Measurements from ENCODE around the gene SQSTM1.

The SQSTM1 gene

DNA sequence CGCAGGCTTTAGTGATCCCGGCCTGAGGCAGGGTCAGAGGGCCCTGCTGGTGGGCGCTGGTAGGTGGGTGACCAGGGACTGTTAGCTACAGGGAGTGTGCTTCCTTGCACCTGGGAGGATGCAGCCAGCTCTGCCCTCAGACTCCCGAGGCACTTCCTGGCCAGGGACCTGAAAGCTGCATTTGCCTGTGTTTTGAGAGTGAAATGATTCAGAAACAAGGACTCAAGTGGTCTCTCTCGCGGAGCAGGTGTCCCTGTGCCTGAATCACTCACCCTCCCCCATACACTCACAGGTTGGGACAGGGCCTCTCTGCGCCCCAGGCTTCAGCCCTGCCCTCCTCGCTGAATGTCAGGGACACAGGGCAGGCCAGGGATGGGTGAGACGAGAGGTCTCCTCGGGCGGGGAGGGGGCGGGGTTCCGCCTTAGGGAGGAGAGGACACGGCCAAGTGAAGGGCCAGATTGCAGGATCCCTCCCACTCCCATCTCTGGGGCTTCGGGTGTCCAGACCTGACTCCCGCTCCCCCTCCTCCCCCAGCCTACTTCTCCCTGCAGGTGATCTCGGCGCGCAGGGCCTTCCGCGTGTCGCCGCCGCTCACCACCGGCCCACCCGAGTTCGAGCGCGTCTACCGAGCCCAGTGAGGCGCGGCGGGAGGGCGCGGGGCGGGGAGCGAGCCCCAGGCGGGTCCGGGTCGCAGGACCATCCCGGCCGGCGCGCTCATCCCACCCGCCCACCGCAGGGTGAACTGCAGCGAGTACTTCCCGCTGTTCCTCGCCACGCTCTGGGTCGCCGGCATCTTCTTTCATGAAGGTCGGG is 25.4 kb upstream of the SQSTM1 start:
- no peak for DNase-seq

DNA sequence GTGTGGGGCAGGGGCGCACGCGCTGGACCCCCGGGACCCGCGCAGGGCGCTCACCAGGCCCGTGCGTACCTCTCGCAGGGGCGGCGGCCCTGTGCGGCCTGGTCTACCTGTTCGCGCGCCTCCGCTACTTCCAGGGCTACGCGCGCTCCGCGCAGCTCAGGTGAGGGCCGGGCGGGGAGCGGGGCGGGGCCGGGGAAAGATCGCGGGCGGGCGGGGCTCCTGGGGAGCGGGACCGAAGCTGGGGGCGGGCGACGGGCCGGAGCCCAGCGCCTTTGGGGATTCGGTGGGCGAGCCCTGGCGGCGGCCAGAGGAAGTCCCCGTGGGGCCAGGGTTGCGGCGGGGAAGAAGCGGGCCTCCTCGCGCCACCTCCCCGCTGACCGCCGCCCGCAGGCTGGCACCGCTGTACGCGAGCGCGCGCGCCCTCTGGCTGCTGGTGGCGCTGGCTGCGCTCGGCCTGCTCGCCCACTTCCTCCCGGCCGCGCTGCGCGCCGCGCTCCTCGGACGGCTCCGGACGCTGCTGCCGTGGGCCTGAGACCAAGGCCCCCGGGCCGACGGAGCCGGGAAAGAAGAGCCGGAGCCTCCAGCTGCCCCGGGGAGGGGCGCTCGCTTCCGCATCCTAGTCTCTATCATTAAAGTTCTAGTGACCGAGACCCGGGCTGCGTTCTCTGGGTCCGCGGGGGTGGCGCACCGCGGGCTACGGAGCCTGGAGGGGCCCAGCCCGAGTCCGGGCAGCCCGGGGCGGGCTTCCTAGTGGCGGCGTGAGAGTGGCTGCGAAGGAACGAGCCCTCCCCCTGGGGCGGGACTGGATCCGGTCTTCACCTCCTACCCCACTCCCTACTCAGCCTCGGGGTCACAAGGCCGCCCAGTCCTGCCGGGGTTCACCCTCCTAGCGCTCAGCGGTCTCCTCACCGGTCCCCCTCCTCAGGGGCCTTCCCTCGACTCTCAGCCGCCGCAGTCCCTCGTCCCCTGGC is 24.6 kb upstream of the SQSTM1 start:
- DNase-seq = peak; percentile 85

DNA sequence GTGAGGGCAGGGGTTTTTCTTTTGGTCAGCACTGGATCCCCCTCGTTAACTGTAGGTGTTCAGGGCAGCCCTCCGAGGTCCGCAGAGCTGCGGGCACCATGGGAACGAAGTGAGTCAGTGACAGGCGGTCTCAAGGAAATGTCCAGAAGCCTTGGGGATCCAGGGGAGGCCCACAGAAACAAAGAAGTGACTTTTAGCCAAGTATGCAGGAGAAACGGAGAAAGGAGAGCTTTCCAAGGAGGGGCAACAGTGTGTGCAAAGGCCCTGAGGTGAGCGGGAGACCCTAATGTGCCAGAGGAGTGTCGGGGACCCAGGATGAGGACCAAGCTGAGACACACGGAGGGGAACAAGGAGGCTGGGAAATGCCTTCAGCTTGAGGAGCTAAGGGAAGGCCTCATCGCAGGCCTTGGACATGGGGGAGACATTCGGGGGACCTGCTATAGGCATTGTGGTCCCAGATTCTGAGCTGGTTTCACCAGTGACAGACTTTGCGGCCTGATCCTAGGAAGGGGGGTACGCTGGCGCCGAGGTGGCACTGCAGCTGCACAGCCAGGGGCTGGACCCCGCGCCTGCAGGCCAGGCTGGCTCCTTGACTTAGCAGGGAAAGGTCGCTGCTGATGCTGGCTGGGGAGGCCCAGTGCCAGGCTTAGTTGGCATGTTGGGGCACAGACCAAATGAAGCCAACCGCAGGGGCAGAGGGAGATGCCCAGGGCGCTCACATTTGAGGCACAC is 23.7 kb upstream of the SQSTM1 start:
- no peak for DNase-seq

DNA sequence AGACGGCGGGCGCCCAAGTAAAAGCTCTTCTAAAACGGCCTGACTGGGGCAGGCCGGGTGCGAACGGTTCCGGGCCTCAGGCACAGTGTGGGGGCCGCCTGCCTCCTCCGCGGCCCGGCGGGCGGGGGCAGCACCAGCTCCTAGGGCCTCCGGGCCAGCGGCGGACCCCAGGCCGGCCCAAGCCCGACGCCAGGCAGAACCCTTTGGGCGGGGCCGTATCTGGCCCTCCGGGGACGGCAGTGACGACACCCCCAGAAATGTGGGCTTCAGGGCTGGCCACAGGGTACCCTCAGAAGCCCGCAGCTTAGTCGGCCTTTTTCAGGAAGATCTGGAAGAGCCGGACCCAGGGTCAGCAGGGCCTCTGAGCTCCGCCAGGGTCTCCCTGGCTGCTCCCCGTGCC is 23.0 kb upstream of the SQSTM1 start:
- DNase-seq = no peak

DNA sequence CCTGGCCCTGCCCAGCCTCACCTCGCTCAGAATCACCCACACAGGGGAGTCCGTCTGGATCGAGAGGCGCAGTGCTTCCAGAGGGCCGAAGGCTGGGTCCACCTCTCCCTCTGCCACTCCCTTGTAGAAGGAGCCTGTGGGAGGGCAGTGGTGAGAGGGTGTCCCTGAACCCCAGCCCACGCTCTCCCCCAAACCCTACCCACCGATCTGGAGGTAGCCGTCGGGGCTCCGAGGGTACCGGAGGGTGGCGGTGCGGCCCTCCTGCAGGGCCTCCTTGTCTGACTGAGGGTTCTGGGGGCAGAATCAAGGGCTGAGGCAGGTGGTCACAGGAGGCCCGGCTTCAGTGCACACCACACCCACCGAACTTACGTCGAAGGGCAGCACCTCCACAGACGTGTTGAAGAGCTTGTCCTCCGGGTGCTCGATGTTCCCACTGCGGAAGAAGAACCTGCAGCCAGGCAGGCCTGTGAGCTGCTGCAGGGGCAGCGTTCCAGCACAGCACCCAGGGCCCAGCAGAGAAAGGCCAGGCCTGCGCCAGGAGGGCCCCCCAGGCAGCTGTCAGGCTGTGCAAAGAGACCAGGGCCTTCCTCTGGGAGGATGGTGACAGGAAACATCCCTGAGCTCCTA is 22.4 kb upstream of the SQSTM1 start:
- no peak for DNase-seq

DNA sequence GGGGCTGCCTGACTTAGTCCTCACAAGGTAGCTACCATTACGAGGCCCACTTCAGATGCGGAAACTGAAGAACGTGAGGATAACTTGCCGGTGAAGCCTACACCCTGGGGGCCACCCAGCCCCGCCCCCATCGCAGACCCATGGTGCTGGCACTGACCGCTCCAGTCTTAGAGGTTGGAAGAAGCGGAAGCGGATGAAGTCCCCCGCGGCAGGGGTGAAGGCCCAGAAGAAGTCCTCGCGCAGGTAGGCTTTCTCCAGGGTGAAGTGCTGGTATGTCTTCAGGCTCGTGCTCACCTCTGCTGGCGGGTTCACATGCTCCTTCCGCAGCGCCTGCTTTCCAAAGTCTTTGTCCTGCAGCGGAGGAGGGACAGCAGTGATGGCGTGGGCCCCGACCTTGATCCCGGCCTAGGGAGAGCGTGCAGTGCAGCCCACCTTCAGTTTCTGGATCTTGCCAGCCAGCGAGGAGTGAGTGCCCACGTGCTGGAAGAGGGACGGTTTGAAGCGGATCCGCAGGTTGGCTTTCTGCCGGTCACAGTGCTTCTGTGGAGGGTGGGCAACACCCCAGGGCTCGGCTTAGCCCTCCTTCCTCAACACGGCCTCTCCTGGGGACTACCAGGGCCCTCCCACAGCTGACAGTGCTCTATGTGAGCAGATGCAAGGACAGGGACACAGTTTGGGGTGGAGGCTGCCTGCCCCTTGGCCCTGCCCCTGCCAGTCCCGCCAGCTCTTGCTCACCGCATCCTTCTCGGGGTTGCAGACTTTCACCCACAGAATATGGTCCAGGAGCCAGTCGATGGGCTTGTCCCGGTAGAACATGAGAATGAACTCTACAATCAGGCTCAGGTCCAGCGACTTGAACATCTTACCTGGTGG is 21.7 kb upstream of the SQSTM1 start:
- DNase-seq = peak; percentile 45

DNA sequence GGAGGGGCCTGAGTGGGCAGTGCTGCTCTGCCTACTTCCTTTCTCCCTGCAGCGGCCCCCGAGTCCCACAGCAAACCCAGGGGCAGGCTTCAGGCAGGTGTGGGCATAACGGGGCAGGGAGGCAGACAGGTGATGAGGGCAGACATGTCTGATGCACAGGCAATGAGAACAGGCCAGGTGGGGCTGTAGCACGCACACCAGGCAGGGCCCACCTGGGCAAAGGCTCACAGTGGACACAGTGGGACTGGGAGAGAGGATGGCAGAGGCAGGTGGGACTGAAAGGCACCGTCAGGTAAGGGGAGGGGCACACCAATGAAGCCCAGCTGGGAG is 21.1 kb upstream of the SQSTM1 start:
- DNase-seq = no peak

DNA sequence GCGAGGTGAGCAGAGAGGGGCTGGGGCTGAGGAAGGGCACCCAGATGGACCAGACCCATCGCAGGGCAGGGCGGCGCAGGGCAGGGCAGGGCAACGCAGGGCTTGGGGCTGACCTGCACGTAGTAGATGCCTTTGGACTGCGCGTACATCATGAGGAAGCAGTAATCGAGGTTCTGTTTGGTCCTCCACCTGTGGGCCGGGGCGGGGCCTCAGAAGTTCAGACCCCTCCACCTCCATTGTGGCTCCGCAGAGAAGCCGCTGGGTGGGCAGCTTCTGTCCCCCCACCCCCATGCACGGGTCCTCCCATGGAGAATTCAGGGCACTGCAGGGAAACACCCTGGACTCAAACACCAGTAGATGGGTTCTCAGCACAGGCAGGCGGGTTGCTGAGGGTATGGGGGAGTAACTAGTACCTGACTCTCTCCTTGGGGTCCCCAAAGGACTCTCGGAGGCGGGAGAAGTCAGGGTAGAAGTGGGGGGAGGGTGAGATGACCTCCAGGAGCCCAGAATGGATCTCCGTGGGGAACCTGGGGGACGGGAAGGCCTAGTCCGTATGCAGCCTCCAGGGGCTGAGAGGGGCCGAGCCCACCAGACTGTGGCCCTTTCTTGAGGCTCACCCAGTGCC is 20.5 kb upstream of the SQSTM1 start:
- no peak for DNase-seq

DNA sequence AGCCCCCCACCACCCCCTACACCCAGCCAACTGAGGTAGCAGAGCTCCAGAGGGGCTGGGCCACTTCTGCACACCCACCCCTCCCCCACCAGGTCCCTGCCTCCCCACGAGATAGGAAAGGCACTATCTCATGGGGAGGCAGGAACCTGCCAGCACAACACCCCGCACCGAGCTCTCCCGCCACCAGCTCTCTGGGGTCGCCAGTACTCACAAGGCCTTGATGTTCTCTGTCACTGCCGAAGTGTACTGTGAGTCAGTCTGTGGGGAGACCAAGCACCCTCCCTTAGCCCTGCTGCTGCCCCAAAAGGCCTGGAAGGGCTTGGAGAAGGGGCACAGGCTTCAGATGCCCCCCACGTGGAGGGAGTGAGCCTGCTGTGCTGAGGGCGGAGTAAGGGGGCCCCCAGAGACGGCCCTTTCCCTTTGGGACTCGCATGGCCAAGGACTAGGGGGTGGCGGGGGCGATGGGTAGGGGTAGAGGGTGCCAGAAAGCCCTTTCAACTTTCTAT is 20.0 kb upstream of the SQSTM1 start:
- DNase-seq = no peak

DNA sequence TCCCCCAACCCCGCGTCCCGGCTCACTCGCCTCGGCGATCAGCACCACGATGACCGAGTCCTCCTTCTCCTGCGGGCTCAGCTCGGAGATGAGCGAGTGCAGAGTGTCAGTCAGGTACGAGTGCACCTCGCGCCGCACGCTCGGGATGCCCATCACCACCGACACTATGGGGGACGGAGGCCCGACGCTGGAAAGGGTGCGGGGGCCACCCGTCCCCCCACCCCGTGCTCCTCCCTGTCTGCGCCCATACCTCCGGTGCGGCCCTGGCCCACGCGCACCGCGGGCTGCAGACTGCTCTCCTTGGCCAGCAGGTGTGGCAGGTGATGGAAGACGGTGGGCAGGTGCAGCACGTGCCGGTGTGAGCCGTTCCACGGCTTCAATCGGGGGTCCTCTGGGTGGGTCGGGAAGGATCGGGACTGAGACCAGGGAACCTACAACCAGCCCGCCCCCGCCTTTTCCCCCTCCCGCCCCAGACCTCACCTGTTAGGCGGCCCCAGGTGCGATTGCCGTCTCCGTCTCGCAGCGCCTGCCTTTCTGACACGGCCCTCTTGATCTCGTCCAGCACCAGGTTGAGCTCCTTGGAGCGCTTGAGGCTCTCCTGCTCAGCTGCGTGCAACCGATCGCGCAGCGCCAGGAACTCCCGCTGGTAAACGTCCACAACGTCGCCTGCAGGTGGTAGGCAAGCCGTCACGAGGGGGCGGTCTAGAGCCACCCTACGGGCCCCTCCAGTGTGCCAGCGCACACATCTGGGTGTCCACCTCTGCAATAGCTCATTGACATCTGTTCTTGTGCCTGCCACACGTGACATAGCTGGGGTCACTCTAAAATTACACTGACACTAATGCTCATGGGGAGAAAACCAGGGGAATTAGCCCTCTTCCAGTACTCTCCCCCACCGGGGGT is 19.1 kb upstream of the SQSTM1 start:
- DNase-seq = peak; percentile 73

DNA sequence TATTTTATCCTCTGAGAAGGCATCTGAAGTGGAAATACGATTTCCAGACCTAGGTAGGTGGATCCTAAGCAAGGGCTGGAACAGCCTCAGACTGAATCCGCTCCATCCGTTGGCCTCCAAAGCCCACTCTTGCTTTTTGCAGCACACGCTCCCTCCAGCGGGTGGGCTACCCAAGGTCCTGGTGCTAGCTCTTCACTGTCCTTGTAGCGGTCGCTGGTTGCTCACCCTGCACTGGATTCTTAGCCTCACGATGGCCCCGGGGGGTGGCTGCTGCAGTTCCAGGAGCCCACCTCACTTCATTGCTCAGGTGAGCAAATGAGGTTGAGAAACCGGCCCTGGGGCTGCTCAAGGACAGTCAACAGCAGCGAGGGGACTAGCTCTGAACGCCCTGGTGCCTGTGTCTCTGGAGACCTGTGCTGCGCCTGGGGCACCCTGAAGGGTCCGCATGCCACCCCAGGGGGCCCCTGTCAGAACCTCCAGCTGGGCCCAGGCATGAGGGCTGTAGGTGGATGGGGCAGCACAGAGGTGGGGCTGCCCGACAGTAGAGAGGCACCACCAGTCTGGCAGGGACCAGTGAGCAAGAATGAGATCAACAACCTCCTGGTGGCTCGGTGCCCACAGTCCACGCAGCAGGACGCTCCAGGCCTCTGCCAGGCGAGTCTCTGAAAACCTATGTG is 18.4 kb upstream of the SQSTM1 start:
- DNase-seq = no peak

DNA sequence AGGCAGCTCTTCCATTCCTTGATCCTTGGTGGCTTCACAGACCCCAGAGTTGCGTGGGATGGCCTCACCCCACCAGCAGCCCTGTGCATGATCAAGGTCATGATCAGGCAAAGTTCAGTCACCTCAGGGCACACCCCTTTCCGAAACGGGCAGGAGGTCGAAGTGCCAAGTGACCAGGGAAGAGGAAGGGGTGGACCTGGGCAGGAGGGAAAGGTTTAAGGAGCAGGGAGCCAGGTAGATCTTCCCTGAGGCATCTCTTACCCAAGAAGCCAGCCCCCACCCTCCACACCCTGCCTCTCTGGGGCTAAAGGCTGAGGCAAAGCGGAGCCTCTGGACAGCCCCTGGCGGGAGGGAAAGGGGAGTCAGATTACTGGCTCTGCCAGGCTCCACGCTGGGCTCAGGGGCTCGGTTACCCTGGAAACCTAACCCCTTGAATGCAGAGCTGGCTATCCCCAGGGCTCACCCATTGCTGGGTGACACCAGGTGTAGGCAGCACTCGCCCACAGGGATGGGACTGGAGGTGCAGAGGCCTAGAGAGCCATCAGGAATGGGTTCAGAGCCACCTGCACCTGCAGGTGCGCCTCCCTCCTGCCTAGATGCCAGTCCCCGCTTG is 17.6 kb upstream of the SQSTM1 start:
- no peak for DNase-seq

DNA sequence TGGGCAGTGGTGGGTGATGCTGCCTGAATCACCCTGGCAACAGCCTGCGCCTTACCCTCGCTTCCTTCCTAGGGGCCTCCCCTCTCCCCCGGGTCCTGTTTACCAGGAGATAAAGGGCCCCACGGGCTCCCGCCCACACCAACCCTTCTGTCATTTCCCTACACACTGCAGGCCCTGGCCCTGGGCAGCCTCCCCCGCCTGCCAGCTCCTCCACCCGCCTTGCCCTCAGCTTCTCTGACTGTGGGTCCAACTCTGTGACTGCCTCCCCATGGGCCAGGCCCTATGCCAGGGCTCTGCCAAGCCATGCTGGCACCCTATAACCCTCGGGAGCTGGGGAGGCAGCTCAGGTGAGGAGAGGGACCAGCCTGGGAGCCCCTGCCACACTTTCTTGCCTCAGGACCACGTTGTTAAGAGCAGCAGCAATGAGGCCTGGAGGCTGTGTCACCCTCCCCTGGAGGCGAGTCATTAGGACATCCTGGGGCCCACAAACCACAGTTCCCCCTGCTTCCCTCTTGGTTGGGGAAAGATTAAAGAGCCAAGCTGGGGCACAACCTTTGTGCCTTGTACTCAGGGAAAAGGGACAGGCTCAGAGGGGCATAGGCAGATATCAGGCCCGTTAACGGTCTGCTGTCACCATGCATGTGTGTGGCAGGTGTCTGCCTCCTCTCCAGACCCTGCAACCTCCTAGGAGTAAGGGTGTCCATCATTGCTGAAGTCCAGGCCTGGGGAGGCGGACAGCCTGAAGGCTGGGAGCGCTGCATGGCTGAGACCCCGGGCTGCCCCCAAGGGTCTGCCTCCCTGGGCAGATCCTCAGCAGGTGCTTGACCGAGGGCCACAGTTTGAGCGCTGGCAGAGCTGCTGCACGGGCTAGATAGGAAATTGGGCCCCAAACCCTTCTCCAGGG is 16.8 kb upstream of the SQSTM1 start:
- no peak for DNase-seq

DNA sequence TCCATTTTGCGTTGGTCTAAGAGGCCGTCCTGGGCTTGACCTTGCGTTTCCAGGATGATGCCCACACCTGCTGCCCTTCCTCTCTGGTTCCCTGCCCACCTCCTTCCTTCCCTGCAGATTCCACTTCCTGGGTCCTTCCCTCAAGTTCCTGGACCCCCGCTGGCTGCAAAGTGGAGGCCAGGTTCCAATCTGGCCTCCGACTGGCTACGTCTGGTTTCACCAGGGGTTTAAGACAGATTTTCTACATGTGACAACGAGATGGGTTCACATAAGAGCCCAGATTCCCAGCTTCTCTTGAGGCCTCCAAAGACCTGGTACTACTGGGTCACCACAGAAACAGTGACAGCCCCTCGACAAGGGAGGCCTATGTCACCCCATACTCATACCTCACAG is 16.2 kb upstream of the SQSTM1 start:
- no peak for DNase-seq

DNA sequence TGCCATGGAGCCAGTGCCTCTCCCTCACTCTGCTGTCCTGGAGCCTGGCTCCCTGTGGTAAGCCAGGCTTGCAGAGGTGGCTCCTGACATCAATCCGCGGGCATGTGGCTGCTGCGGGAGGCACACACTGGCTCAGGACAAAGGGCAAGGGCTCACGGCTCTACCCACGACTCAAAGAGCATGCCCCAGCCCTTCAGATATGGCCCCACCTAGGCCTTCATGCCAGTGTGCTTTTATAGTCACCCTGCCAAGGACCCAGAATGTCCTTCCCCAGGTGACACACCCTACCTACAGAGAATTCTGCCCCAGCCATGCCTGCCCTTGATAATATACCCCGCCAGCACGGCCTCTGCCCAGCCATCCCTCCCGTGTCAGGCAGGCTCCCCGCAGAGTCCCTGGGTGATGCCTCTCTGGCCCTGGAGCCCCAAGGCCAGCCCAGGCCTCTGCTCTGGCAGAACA is 15.6 kb upstream of the SQSTM1 start:
- DNase-seq = no peak

DNA sequence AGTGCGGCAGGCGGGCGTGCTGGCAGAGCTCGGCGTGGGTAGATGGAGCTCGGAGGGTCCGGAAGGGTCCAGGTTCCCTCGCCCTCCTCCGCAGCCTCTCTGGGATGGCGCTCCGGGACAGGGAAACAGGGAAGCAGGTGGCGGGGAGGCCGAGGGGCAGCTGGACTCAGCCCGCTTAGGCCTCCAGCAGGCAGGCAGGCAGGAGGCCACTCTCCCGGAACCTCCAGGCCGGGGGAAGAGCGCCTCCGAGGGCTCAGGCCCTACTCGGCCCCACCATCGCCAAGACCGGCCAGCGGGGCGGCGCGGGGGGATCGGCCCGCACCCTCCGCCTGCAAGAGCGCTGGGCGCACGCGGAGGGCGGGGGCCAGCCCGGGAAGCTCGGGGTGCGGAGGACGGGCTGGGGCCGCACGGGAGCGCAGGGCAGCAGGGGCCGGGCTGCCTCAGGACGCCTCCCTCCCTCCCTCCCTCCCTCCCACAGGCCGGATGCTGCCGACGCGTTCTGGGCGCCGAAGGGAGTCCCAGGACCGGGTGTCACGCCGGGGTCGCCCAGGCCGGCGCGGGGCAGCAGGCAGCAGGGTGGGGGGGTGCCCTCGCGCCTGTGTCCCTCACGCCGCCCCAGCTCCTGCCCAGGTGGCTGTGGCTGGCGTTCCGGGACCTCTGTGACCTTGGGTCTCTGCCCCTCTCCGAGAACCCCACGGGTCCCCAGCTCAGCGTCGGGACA is 15.0 kb upstream of the SQSTM1 start:
- DNase-seq = peak; percentile 64
